ENCODE measurements around the gene CDH4.

- TF ChIP-seq RAD21 (CRISPR knock-in tag; IDR thresholded peaks at IDR 0.05) = no peak
- no peak for TF ChIP-seq PRDM4 (CRISPR knock-in tag; IDR thresholded peaks at IDR 0.05; ENCODE audit: borderline replicate concordance)
- TF ChIP-seq TAF1 (CRISPR knock-in tag; IDR thresholded peaks at IDR 0.05) = no peak
- no peak for TF ChIP-seq HNF1A (IDR thresholded peaks at IDR 0.05; ENCODE audit: low read depth)
- no peak for TF ChIP-seq HNF1A (CRISPR knock-in tag; IDR thresholded peaks at IDR 0.05; ENCODE audit: borderline replicate concordance)
- no peak for TF ChIP-seq TBL1XR1 (IDR thresholded peaks at IDR 0.05; ENCODE audit: borderline replicate concordance, low read length, partially characterized antibody)
- TF ChIP-seq NFYB (CRISPR knock-in tag; IDR thresholded peaks at IDR 0.05) = no peak
- no peak for TF ChIP-seq CEBPB (IDR thresholded peaks at IDR 0.05; ENCODE audit: borderline replicate concordance, low read depth, low read length)
Measured at GRCh38 chr20:61919239-61919638, 667.2 kb downstream of the CDH4 start.

All from HepG2 (cell line).